ENCODE results near the gene DCDC2B.

GRCh38 chr1:32220746-32221580, 12.1 kb downstream of the DCDC2B start:
- TF ChIP-seq, protein P1, sequence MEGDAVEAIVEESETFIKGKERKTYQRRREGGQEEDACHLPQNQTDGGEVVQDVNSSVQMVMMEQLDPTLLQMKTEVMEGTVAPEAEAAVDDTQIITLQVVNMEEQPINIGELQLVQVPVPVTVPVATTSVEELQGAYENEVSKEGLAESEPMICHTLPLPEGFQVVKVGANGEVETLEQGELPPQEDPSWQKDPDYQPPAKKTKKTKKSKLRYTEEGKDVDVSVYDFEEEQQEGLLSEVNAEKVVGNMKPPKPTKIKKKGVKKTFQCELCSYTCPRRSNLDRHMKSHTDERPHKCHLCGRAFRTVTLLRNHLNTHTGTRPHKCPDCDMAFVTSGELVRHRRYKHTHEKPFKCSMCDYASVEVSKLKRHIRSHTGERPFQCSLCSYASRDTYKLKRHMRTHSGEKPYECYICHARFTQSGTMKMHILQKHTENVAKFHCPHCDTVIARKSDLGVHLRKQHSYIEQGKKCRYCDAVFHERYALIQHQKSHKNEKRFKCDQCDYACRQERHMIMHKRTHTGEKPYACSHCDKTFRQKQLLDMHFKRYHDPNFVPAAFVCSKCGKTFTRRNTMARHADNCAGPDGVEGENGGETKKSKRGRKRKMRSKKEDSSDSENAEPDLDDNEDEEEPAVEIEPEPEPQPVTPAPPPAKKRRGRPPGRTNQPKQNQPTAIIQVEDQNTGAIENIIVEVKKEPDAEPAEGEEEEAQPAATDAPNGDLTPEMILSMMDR (IDR thresholded peaks at IDR 0.05; ENCODE audit: insufficient read depth, low read length, poor library complexity, severe bottlenecking): no peak
- TF ChIP-seq EZH2phosphoT487 (conservative IDR thresholded peaks at IDR 0.05; ENCODE audit: low read length): no peak

Data from SU-DHL-6 (cell line).